NB4 (cell line): ENCODE results near the gene ZXDC.

Experiments
- CTCF ChIP-seq: IDR thresholded peaks from one replicate; pipeline ENCODE4 v1.5.1; 2012; ENCODE audit warnings: low read depth, low read length
- POLR2A ChIP-seq: IDR thresholded peaks from 2 replicates; pipeline ENCODE4 v1.6.1; 2011; ENCODE audit warnings: mild to moderate bottlenecking; ENCODE audit not compliant: insufficient read length; ENCODE audit errors: extremely low read depth

GRCh38 chr3:126482503-126483255, 7.0 kb upstream of the ZXDC start:
- TF ChIP-seq POLR2A, result no peak
- TF ChIP-seq CTCF, result no peak
